ENCODE measurements around the gene CLASP1. TPM values are rescaled to one million over a fixed set of nuclear protein-coding genes. Genes with fewer than 3 reads are reported as not detected.

CLASP1 gene
- total RNA-seq, result 54.8 and 57.9 TPM in 2 replicates
- polyA plus RNA-seq, result 6.9 and 10.0 TPM in 2 replicates
- 9.4 and 9.7 TPM in 2 replicates for polyA plus RNA-seq (2011; cell fraction: cytosol; rRNA removed)
- 35.8 and 39.1 TPM in 2 replicates for polyA plus RNA-seq (2011; cell fraction: nucleus; rRNA removed)
- polyA plus RNA-seq (2012), result 31.0 and 32.9 TPM in 2 replicates
- 70.2 and 73.8 TPM in 2 replicates for polyA minus RNA-seq
- polyA minus RNA-seq (2011; cell fraction: cytosol; rRNA and poly(A)+ RNA removed), result 8.1 TPM
- 151 and 184 TPM in 2 replicates for polyA minus RNA-seq (2011; cell fraction: nucleus; rRNA and poly(A)+ RNA removed)
- percentile 88 among the genes with signal in this experiment for Bru-seq, nascent RNA
- BruChase-seq, experiment 1, labeled RNA remaining after a 6-hour chase, result percentile 78 among the genes with signal in this experiment
- BruChase-seq, experiment 2, labeled RNA remaining after a 2-hour chase, result percentile 80 among the genes with signal in this experiment
- long read RNA-seq, partial matches to known transcripts, result 9 of 23 reads
- long read RNA-seq, other reads (novel, unspliced or antisense), result 14 of 23 reads

DNA sequence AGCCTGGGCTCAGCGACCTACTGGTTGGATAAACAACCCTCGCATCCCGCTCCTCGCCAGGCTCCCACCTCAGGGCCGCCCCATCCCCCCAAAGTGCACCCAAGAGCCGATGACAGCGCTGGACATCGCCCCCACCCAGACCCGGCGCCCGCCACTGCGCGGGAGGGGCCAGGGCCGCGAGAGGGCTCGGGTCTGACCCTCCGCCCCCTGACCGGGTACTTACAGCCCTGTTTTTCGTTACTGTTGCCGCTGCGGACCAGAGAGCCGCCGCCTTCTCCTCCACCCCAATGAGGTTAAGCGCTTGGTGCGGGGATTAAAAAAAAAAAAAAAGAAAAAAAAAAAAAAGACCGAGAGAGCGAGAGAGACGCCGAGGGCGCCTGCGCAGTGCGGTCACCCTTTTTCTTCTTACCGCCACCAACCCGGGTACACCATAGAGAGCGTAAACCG lies at the start of gene CLASP1:
Gene CLASP1, minus strand, starts transcription at position 314 of the 447 bp plus-strand sequence. CDS start 43,567 bp downstream, outside the sequence.
- peak within 1 kb of the TSS; percentile 82 for H3K4me2 ChIP-seq (ENCODE audit: insufficient read depth, low read length)
- H4K20me1 ChIP-seq (replicated peaks; ENCODE audit: control insufficient read depth, extremely low read depth, insufficient read depth, low read length), result no peaks in the 10 kb centered on the region
- FAIRE-seq (no peak), DNase-seq (ENCODE audit: low read depth, low spot score) (no peak)
- POLR2A ChIA-PET, result interaction anchor here (0.7 to 3.5 kb wide), 4 partner anchors 35 to 118 kb away, joined by 3 to 43 read pairs (median 8); partner anchors contain the start of genes NIFK and RNU4ATAC
- TF ChIP-seq GATA2 (IDR thresholded peaks at IDR 0.05; ENCODE audit: insufficient read depth, insufficient read length, low read depth, low read length) (no peak), JUN (IDR thresholded peaks at IDR 0.05; ENCODE audit: borderline replicate concordance, insufficient read depth, insufficient read length, low read depth) (no peak), FOS (IDR thresholded peaks at IDR 0.05; ENCODE audit: borderline replicate concordance, insufficient read depth, low read length) (no peak)
- TF ChIP-seq, protein P1, sequence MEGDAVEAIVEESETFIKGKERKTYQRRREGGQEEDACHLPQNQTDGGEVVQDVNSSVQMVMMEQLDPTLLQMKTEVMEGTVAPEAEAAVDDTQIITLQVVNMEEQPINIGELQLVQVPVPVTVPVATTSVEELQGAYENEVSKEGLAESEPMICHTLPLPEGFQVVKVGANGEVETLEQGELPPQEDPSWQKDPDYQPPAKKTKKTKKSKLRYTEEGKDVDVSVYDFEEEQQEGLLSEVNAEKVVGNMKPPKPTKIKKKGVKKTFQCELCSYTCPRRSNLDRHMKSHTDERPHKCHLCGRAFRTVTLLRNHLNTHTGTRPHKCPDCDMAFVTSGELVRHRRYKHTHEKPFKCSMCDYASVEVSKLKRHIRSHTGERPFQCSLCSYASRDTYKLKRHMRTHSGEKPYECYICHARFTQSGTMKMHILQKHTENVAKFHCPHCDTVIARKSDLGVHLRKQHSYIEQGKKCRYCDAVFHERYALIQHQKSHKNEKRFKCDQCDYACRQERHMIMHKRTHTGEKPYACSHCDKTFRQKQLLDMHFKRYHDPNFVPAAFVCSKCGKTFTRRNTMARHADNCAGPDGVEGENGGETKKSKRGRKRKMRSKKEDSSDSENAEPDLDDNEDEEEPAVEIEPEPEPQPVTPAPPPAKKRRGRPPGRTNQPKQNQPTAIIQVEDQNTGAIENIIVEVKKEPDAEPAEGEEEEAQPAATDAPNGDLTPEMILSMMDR (IDR thresholded peaks at IDR 0.05; ENCODE audit: extremely low read depth in 1 of 2, insufficient read depth in 1 of 2, low read depth in 1 of 2, low read length in 2 of 2), result no peak
- CTCF ChIA-PET, result interaction anchor here (1.1 to 3.9 kb wide), 3 partner anchors 53 to 118 kb away, joined by 4 to 35 read pairs (median 10); partner anchors contain the start of gene RNU4ATAC
- H3K9ac ChIP-seq (replicated peaks; ENCODE audit: extremely low read depth, insufficient read depth, low read length), result peak within 1 kb of the TSS; percentile 94
- dilution Hi-C loops (cut with MboI; ENCODE audit: extremely low pct_ligation_motif_present, low sequenced_read_pairs), result no loop called here
- intact Hi-C loops (cut with micrococcal nuclease), result loop anchor here (1.0 kb wide), 4 partner anchors 53 to 118 kb away; partner anchors contain the start of gene TSN
- no peaks in the 10 kb centered on the region for H3K9me1 ChIP-seq (replicated peaks; ENCODE audit: control insufficient read depth, extremely low read depth, insufficient read depth, low read length)
- H3K4me1 ChIP-seq (ENCODE audit: control insufficient read depth, extremely low read depth, insufficient read depth, low read length), result peaks cover 29% of the 10 kb centered on the region
- H3K27ac ChIP-seq (ENCODE audit: insufficient read depth, low read depth, low read length), result peak within 1 kb of the TSS; percentile 83
- peak within 1 kb of the TSS; percentile 79 for H2AFZ ChIP-seq (ENCODE audit: low read depth, low read length)
- H3K4me3 ChIP-seq (replicated peaks in 1 of 3; ENCODE audit: insufficient read depth in 1 of 3, low read depth in 1 of 3, low read length in 3 of 3), result peak within 1 kb of the TSS; percentile 74 to 84 (median 79)
- H3K36me3 ChIP-seq (ENCODE audit: control insufficient read depth in 2 of 2, extremely low read depth in 1 of 2, insufficient read depth in 2 of 2, low read length in 2 of 2), result no peaks in the 10 kb centered on the region
- H3K9me3 ChIP-seq (replicated peaks; ENCODE audit: control insufficient read depth, insufficient read depth, low read length), result no peaks in the 10 kb centered on the region
- H3K79me2 ChIP-seq (ENCODE audit: control insufficient read depth, insufficient read depth, low read length), result peaks cover 61% of the 10 kb centered on the region
- no peaks in the 10 kb centered on the region for H3K27me3 ChIP-seq (ENCODE audit: control insufficient read depth in 2 of 2, insufficient read depth in 2 of 2, low read length in 2 of 2)
- no TSS peak for BruUV-seq (replicated peaks)

All from endothelial cell of umbilical vein (primary cell).